ENCODE results near the gene KMT2C. TPM values are rescaled to one million over a fixed set of nuclear protein-coding genes. Genes with fewer than 3 reads are reported as not detected.

Gene KMT2C
- total RNA-seq, 1 donor from 2014 or later, result 18.0 TPM

DNA sequence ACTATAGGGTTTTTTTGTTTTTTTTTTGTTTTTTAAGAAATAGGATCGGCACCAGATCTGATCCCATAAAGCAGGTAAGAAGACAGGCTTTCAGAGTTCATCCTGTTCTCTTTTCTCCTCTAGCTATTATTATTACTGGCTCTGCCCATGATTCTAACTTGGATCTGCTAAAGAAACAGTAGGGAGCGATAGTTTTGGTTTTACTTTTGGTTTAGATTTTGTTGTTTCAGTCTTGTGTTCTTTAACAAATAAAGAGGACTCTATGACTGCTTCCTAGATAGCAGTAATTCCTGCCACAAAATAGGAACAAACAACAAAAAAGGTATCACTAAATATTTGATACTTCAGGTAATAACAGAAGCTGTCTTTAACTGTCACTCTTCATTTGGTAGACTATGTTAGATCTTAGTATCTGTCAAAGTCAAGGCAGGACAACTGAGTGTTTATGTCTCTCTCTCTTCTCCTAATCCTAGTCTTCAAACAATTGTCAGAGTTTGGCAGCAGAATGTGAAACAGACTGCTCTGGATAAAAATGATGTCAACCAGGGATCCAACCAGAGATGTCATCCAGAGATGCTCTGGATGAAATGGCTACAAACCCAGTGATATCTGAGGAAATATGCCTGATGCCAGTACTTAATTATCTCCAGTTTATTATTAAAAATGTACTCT lies 99.8 kb downstream of the KMT2C start:
- TF ChIP-seq, protein P1, sequence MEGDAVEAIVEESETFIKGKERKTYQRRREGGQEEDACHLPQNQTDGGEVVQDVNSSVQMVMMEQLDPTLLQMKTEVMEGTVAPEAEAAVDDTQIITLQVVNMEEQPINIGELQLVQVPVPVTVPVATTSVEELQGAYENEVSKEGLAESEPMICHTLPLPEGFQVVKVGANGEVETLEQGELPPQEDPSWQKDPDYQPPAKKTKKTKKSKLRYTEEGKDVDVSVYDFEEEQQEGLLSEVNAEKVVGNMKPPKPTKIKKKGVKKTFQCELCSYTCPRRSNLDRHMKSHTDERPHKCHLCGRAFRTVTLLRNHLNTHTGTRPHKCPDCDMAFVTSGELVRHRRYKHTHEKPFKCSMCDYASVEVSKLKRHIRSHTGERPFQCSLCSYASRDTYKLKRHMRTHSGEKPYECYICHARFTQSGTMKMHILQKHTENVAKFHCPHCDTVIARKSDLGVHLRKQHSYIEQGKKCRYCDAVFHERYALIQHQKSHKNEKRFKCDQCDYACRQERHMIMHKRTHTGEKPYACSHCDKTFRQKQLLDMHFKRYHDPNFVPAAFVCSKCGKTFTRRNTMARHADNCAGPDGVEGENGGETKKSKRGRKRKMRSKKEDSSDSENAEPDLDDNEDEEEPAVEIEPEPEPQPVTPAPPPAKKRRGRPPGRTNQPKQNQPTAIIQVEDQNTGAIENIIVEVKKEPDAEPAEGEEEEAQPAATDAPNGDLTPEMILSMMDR (conservative IDR thresholded peaks at IDR 0.05; ENCODE audit: low read depth, low read length), result no peak
- DNase-seq (ENCODE audit: low read depth), result no peak
- no peak overlapping the region for H3K4me3 ChIP-seq (ENCODE audit: low read depth, low read length)

- no peak for DNase-seq (ENCODE audit: low read depth)
- TF ChIP-seq, protein P1 (conservative IDR thresholded peaks at IDR 0.05; ENCODE audit: low read depth, low read length), result no peak
- H3K4me3 ChIP-seq (ENCODE audit: low read depth, low read length), result no peak overlapping the region
These were observed 102.7 kb downstream of the KMT2C start for GRCh38 chr7:152333134-152333533.

DNA sequence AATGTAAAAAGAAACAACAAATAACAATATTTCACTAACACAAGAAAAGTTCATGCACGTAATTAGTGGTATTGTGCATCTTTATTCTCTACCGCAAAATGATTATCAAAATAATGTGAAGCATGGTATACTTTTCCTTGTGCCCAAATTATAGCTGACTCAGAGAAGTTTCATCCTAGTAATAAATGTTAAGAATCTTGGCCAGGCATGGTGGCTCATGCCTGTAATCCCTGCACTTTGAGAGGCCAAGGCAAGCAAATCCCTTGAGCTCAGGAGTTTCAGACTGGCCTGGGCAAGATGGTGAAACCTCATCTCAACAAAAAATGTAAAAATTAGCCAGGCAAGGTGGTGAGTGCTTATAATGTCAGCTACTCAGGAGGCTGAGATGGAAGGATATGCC lies 105.0 kb downstream of the KMT2C start:
- TF ChIP-seq, protein P1 (conservative IDR thresholded peaks at IDR 0.05; ENCODE audit: low read depth, low read length), result no peak
- H3K4me3 ChIP-seq (ENCODE audit: low read depth, low read length), result no peak overlapping the region
- no peak for DNase-seq (ENCODE audit: low read depth)

- no peak for DNase-seq (ENCODE audit: low read depth)
- TF ChIP-seq, protein P1 (conservative IDR thresholded peaks at IDR 0.05; ENCODE audit: low read depth, low read length), result no peak
- no peak overlapping the region for H3K4me3 ChIP-seq (ENCODE audit: low read depth, low read length)
These were observed 106.3 kb downstream of the KMT2C start for GRCh38 chr7:152329469-152329868.

GRCh38 chr7:152328234-152328633 lies 107.6 kb downstream of the KMT2C start:
- no peak overlapping the region for H3K4me3 ChIP-seq (ENCODE audit: low read depth, low read length)
- DNase-seq (ENCODE audit: low read depth), result no peak
- TF ChIP-seq, protein P1 (conservative IDR thresholded peaks at IDR 0.05; ENCODE audit: low read depth, low read length), result no peak

DNA sequence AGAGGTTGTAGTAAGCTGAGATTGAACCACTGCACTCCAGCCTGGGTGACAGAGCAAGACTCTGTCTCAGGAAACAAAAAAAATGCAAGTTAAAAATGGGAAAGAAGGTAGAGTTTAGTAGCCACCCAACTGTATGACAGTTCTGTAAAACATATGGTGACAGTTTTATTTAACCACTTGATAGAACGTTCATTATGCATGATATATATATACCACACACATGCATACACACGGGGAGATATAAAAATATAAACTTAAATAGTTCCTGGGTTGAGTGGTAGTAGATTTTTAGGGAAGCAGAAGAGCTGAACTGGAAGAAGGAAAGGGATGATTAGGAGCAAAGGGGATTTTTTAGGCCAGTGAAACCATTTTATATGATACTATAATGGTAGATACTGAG lies 120.0 kb downstream of the KMT2C start:
- DNase-seq (ENCODE audit: low read depth), result no peak
- TF ChIP-seq, protein P1 (conservative IDR thresholded peaks at IDR 0.05; ENCODE audit: low read depth, low read length), result no peak
- H3K4me3 ChIP-seq (ENCODE audit: low read depth, low read length), result no peak overlapping the region
